ENCODE results near the gene ATP13A1. TPM values are rescaled to one million over a fixed set of nuclear protein-coding genes. Genes with fewer than 3 reads are reported as not detected.
"Not testable (repeated sequence)": the region's sequence is repeated elsewhere in the genome, so short reads cannot be mapped to it uniquely, and the experiment has no call there.

Gene ATP13A1
- total RNA-seq, 2 donors from 2014 or later: 38.7 to 570 TPM

DNA sequence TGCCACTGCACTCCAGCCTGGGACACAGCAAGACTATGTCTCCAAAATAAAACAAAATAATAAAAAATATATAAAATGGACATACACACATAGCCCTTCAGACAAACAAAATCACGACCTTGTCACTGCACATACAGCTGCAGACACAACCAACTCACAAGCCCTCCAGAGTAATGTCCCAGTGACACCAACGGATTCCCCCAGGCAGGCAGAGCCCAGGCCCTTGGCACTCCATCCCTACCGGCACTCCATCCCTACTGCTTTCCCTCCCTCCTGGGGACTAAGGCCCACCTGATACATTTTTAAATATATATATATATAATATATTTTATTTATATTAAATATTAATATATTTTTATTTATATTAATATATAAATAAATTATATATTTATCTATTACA lies 23.6 kb upstream of the ATP13A1 start:
- TF ChIP-seq POLR2A (IDR thresholded peaks at IDR 0.05): no peak
- TF ChIP-seq, protein P1, sequence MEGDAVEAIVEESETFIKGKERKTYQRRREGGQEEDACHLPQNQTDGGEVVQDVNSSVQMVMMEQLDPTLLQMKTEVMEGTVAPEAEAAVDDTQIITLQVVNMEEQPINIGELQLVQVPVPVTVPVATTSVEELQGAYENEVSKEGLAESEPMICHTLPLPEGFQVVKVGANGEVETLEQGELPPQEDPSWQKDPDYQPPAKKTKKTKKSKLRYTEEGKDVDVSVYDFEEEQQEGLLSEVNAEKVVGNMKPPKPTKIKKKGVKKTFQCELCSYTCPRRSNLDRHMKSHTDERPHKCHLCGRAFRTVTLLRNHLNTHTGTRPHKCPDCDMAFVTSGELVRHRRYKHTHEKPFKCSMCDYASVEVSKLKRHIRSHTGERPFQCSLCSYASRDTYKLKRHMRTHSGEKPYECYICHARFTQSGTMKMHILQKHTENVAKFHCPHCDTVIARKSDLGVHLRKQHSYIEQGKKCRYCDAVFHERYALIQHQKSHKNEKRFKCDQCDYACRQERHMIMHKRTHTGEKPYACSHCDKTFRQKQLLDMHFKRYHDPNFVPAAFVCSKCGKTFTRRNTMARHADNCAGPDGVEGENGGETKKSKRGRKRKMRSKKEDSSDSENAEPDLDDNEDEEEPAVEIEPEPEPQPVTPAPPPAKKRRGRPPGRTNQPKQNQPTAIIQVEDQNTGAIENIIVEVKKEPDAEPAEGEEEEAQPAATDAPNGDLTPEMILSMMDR (IDR thresholded peaks at IDR 0.05): no peak
- DNase-seq (no peak), ATAC-seq (peak; percentile 30)
- H3K27me3 ChIP-seq: no peaks in the 10 kb centered on the region
- H3K4me1 ChIP-seq: no peaks in the 10 kb centered on the region
- 95 to 96% methylated on average over 3 of the region's 3 CpGs for WGBS, 2 donors
- intact Hi-C loops (cut with DNase I): no loop called here
- H3K4me3 ChIP-seq: no peak overlapping the region
- no peak overlapping the region for H3K27ac ChIP-seq
- peaks cover 0 to 7% (median 0%) of the 10 kb centered on the region in 3 donors for H3K9me3 ChIP-seq
- no peaks in the 10 kb centered on the region for H3K36me3 ChIP-seq (replicated peaks in 1 of 2; ENCODE audit: insufficient read depth in 1 of 2, low read depth in 2 of 2)

DNA sequence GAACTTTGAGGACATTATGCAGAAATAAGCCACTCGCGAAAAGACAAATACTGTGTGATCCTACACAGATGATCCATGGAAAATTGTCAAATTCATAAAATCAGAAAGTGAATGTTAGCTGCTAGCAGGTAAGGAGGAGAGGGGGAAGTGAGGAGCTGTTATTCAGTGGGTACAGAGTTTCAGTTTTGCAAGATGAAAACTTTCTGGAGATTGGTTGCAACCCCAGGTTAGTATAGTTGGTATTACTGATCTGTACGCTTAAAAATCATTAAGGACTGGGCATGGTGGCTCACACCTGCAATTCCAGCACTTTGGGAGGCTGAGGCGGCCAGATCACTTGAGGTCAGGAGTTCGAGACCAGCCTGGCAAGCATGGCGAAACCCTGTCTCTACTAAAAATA lies 23.1 kb upstream of the ATP13A1 start:
- Histone ChIP-seq H3K9me3 (peaks cover 0 to 7% (median 0%) of the 10 kb centered on the region in 3 donors), H3K27me3 (no peaks in the 10 kb centered on the region), H3K27ac (no peak overlapping the region), H3K4me1 (no peaks in the 10 kb centered on the region), H3K4me3 (no peak overlapping the region), H3K36me3 (replicated peaks in 1 of 2; ENCODE audit: insufficient read depth in 1 of 2, low read depth in 2 of 2) (no peaks in the 10 kb centered on the region)
- intact Hi-C loops (cut with DNase I): no loop called here
- DNase-seq (no peak), ATAC-seq (no peak)
- TF ChIP-seq, protein P1 (IDR thresholded peaks at IDR 0.05): no peak
- TF ChIP-seq POLR2A (IDR thresholded peaks at IDR 0.05): no peak
- 93% methylated on average over 6 of the region's 6 CpGs for WGBS, 2 donors

DNA sequence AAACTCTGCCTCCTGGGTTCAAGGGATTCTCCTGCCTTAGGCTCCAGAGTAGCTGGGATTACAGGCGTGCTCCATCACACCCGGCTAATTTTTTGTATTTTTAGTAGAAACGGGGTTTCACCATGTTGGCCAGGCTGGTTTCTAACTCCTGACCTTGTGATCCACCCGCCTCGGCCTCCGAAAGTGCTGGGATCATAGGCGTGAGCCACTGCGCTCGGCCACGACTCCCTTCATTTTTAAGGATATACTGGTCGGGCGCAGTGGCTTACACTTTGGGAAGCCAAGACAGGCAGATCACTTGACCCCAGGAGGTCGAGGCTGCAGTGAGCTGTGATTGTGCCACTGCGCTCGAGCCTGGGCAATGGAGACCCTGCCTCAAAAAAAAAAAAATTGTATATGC lies 22.6 kb upstream of the ATP13A1 start:
- H3K4me1 ChIP-seq; H3K9me3 ChIP-seq; H3K4me3 ChIP-seq; H3K27me3 ChIP-seq; DNase-seq; H3K27ac ChIP-seq; H3K36me3 ChIP-seq (replicated peaks in 1 of 2; ENCODE audit: insufficient read depth in 1 of 2, low read depth in 2 of 2); intact Hi-C loops (cut with DNase I); ATAC-seq: not testable (repeated sequence)
- WGBS, 2 donors: 97 to 99% methylated on average over 9 to 15 of the region's 15 CpGs

DNA sequence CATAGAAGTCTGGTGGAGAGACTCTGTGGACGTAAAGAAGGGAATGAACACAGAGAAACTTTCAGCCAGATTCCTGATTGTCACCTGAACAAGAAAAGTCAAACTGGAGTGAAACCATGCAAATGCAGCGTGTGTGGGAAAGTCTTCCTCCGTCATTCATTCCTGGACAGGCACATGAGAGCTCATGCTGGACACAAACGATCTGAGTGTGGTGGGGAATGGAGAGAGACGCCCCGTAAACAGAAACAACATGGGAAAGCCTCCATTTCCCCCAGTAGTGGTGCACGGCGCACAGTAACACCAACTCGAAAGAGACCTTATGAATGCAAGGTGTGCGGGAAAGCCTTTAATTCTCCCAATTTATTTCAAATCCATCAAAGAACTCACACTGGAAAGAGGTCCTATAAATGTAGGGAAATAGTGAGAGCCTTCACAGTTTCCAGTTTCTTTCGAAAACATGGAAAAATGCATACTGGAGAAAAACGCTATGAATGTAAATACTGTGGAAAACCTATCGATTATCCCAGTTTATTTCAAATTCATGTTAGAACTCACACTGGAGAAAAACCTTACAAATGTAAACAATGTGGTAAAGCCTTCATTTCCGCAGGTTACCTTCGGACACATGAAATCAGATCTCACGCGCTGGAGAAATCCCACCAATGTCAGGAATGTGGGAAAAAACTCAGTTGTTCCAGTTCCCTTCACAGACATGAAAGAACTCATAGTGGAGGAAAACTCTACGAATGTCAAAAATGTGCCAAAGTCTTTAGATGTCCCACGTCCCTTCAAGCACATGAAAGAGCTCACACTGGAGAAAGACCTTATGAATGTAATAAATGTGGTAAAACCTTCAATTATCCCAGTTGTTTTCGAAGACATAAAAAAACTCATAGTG lies 15.9 kb upstream of the ATP13A1 start:
- H3K36me3 ChIP-seq (replicated peaks in 1 of 2; ENCODE audit: insufficient read depth in 1 of 2, low read depth in 2 of 2): peaks cover 10 to 13% of the 10 kb centered on the region in 2 donors
- intact Hi-C loops (cut with DNase I): no loop called here

DNA sequence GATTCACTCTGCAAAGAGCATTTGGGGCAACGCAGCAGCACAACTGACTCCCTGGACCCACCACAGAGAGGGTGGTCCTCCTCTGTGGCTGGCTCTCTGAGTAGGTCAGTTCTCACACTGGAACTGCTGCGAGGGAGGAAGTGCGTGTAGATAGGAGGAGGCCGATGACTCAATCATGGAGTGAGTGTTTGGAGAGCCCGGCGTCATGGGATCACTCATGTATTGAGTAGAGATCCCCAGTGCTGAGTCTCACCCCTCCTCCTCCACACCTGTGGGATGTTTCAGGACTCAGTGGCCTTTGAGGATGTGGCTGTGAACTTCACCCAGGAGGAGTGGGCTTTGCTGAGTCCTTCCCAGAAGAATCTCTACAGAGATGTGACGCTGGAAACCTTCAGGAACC lies 14.1 kb upstream of the ATP13A1 start:
- Histone ChIP-seq H3K27ac (no peak overlapping the region), H3K4me1 (no peaks in the 10 kb centered on the region), H3K36me3 (replicated peaks in 1 of 2; ENCODE audit: insufficient read depth in 1 of 2, low read depth in 2 of 2) (peaks cover 10 to 13% of the 10 kb centered on the region in 2 donors), H3K9me3 (peaks cover 0 to 7% (median 0%) of the 10 kb centered on the region in 3 donors), H3K27me3 (no peaks in the 10 kb centered on the region), H3K4me3 (no peak overlapping the region)
- no peak for DNase-seq
- ATAC-seq: no peak
- 96 to 99% methylated on average over 7 of the region's 7 CpGs for WGBS, 2 donors
- intact Hi-C loops (cut with DNase I): no loop called here
- TF ChIP-seq, protein P1 (IDR thresholded peaks at IDR 0.05): no peak
- TF ChIP-seq POLR2A (IDR thresholded peaks at IDR 0.05): no peak

More for the DNA sequence above, 15.9 kb upstream of the ATP13A1 start:
- H3K4me3 ChIP-seq: no peak overlapping the region
- DNase-seq (no peak), ATAC-seq (no peak)
- H3K27ac ChIP-seq: no peak overlapping the region
- WGBS, 2 donors: 96 to 97% methylated on average over 20 of the region's 20 CpGs
- no peaks in the 10 kb centered on the region for H3K4me1 ChIP-seq
- no peaks in the 10 kb centered on the region for H3K27me3 ChIP-seq
- peaks cover 0 to 7% (median 0%) of the 10 kb centered on the region in 3 donors for H3K9me3 ChIP-seq
- TF ChIP-seq POLR2A (IDR thresholded peaks at IDR 0.05): no peak
- TF ChIP-seq, protein P1 (IDR thresholded peaks at IDR 0.05): no peak

Data from body of pancreas (tissue), 4 donors.